NCI-H1048 (cell line): ENCODE measurements around the gene TTC7B.
"Not testable (repeated sequence)": the region's sequence is repeated elsewhere in the genome, so short reads cannot be mapped to it uniquely, and the experiment has no call there.

Source experiments
- DNase-seq: peaks from one replicate; lab custom pipeline; 2025; lab: John Stamatoyannopoulos, UW

Gene TTC7B

GRCh38 chr14:90544971-90545370, 271.3 kb downstream of the TTC7B start:
- DNase-seq = no peak

GRCh38 chr14:90544566-90544965, 271.7 kb downstream of the TTC7B start:
- DNase-seq = no peak

GRCh38 chr14:90543876-90544275, 272.4 kb downstream of the TTC7B start:
- no peak for DNase-seq

- no peak for DNase-seq
Observed at GRCh38 chr14:90541076-90541634, 275.1 kb downstream of the TTC7B start.

- no peak for DNase-seq
Observed at GRCh38 chr14:90540437-90540836, 275.8 kb downstream of the TTC7B start.

DNA sequence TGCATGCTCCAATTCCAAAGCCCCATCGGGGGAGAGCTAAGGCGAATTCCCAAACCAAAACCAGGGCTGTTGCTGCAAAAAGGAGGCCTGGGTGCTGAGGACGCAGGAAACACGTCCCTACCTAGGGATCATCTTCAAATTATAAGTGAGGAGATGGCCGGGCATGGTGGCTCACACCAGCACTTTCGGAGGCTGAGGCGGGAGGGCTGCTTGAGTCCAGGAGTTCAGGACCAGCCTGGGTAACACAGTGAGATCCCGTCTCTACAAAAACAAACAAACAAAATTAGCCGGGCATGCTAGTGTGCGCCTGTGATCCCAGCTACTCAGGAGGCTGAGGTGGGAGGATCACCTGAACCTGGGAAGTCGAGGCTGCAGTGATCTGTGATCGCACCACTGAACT, 276.2 kb downstream of the TTC7B start:
- no peak for DNase-seq

GRCh38 chr14:90539496-90539775, 276.8 kb downstream of the TTC7B start:
- no peak for DNase-seq

DNA sequence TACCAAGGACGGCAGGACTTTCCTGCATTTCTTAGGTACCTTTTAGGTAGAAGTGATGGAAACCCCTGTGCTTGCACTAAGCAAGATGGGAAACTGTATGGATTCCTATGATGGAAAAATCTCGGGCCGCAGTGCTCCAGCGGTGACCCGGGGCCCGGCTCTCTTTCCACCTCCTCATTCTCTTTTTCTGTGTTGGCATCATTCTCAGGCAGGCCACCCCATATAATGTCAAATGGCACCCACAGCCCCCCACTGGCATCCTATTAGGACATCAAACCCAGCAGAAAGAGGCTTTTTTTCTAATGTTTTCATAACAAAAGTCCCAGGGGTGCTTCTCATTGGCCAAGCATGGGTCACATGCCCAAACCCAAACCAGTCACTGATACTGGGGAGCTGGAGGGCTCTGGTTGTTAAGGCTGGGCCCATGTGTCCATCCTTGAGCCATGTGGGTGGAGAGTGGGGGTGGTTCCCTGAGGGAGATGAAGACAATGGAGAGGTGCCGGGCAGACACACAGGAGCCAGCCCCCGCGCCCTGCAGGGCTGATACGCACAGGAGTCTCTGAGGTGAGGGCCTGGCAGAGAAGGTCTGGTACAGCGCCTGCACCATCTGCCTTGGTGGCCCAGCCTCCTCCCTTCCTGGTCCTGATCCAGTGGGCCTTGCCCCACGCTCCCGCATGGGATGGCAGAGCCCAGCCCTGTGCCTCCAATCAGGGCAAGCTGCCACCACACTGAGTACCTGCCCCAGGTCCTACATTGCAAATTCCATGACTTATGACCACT, 277.3 kb downstream of the TTC7B start:
- DNase-seq = no peak

DNA sequence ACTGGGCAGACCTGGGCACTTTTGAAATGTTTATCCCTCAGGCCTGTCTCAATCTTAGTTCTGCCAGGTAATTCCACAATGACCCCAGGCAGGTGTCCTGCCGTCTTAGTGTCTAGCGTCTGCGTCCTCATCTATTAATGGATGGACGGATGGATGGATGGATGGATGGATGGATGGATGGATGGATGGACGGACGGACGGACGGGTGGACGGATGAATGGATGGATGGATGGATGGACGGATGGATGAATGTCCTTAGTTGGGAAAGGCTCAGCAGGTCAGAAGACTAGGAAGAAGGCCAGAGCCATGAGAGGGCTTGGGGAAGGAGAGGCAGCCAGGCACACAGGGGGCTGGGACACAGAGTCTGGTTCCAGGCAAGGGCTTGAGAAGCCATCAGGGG, 278.1 kb downstream of the TTC7B start:
- DNase-seq = no peak

DNA sequence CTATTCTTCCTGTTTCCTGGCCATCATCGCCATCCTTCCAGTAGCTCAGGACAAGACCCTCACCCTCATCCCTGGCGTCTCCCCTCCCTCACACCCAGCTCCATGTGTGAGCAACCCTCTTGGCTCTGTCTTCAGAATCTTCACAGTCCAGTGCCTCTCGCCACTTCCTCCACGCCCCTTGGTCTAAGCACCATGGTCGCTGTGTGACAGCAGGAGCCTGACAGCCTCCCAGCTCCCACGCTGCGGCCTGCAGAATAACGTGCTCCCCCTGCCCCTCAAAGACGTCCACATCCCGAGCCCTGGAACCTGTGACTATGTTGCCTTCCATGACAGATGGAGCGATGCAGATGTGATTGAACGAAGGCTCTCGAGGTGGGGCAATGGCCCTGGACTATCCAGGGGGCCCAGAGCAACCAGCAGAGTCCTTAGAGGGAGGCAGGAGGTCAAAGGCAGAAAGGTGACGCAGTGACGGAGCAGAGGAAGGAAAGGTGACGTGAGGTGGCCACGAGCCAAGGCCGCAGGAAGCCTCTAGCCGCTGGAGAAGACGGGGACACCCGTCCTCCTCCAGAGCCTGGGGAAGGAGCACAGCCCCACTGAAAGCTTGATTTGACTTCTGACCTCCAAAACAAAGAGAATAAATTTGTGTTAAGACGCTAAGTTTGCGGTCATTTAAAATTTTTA, 279.6 kb downstream of the TTC7B start:
- DNase-seq = no peak

- DNase-seq = no peak
Observed at GRCh38 chr14:90536092-90536491, 280.1 kb downstream of the TTC7B start.

DNA sequence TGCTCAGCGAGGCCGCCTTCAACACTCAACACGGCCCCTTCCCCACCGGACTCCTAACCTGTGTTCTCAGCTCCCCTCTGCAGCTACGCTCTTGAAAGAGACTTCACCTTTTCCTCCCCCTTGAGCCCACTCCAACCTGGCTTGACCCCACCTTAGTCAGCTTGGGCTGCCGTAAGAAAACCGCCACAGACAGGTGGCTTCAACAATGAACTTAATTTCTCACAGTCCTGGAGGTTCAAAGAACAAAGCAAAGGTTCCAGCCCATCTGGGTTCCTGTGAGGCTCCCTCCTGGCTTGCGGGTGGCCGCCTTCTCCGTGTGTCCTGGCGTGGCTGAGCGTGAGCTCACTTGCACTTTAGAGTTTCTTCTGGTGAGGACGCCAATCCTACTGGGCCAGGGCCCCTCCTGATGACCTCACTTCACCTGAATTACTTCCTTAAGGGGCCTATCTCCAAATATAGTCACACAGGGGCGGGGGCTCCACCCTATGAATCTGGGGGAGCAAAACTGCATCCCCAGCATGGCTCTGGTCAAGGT, 280.6 kb downstream of the TTC7B start:
- DNase-seq = no peak

- no peak for DNase-seq
Observed at GRCh38 chr14:90534838-90535555, 281.2 kb downstream of the TTC7B start.

GRCh38 chr14:90534091-90534837, 282.0 kb downstream of the TTC7B start:
- DNase-seq = no peak

DNA sequence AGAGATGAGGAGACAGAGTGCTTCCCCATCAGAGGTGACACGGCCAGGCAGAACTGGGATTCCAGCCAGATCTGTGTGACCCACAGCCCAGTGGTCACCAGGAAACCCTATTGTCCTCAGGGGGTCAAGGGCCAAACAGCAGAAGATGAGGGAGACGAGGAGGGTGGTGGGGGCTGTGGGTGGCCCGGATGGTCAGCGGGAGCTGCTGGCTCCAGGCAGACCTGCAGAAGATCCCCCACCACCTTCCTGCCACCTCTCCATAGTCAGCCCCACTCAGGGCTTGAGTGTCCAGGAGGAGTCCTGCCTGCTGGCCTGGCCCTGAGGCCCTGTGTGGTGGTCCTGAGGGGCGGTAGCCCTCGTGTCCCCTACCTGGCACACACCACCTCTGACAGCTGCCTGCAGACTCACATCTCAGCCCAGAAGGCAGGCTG, 282.6 kb downstream of the TTC7B start:
- DNase-seq = no peak

GRCh38 chr14:90532826-90533525, 283.3 kb downstream of the TTC7B start:
- DNase-seq = no peak

GRCh38 chr14:90531497-90531896, 284.7 kb downstream of the TTC7B start:
- DNase-seq = no peak

GRCh38 chr14:90530523-90530922, 285.7 kb downstream of the TTC7B start:
- no peak for DNase-seq

DNA sequence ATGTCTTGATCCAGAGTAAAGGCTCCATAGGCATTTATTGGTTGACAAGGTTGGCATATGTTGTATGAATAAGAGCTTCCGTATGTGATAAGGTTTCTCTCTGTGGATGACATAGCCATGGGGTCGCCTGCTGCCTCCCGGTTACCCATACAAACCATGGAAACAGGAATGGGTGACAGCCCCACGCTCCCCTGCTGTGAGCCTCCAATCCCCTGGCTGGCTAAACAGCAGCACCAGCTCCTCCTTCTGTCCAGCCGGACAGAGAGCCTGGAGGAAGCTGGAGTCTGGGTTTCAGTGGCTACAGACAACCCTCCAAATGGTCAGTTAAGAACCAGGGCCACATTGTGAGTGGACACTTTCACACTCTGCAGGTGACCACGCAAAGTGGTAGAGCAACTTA, 288.3 kb downstream of the TTC7B start:
- DNase-seq = no peak

DNA sequence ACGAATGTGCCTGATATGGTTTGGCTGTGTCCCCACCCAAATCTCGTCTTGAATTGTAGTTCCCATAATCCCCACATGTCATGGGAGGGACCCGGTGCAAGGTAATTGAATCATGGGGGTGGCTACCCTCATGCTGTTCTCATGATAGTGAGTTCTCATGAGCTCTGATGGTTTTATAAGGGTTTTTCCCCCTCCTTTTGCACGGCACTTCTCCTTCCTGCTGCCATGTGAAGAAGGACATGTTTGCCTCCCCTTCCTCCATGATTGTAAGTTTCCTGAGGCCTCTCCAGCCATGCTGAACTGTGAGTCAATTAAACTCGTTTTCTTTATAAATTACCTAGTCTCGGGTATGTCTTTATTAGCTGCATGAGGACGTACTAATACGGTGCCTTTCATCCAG, 289.7 kb downstream of the TTC7B start:
- not testable (repeated sequence) for DNase-seq

DNA sequence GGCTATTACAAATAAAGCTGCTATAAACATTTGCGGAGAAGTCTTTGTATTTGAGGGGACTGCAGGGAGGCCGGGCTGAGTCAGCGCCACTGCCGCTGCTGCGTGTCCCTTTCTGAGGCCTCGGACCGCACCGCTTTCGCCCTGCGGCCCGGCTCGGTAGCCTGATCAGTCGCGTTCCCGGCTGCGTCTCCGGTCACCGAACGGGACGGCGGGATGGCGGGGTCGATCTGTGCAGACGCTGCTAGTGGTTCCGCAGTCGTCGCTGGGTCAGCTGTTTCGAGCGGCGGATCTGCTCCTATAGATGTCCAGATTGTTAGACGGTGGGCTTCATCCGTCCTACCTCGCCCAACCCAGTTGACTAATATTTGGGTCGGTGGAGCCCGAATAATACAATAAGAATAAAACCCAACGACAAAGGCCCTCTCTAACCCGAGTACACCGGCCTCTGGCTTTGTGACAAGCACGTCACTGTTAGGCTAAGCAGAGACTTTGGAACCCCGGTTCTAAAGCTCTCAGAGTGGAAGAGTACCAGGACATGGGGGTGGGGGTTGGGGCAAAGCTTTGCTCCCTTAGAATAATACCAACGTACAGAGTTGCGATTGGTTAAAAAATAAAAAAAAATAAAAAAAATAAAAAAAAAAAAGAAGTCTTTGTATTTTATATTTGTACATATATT, 290.7 kb downstream of the TTC7B start:
- DNase-seq = not testable (repeated sequence)
